Nephron (organoid): ENCODE results near the gene ADPGK.

Source experiments
- H3K27ac Mint-ChIP-seq, 3 experiments: 2 replicates each; pipeline ENCODE4 v1.8.0; 2020; ENCODE audit warnings: mixed read lengths in 3 of 3, mild to moderate bottlenecking in 2 of 3, moderate library complexity in 1 of 3
- H3K27me3 Mint-ChIP-seq: 2 replicates; pipeline ENCODE4 v1.8.0; 2021; ENCODE audit warnings: low read depth, mild to moderate bottlenecking, moderate library complexity, mixed read lengths
- H3K36me3 Mint-ChIP-seq: 2 replicates; pipeline ENCODE4 v1.8.0; 2020; ENCODE audit warnings: low read depth, mixed read lengths
- H3K4me1 Mint-ChIP-seq: 2 replicates; pipeline ENCODE4 v1.8.0; 2020; ENCODE audit warnings: mixed read lengths
- H3K4me3 Mint-ChIP-seq, 3 experiments: 2 replicates each; pipeline ENCODE4 v1.8.0; 2020; ENCODE audit warnings: mild to moderate bottlenecking in 3 of 3, mixed read lengths in 3 of 3, moderate library complexity in 2 of 3
- H3K9me3 Mint-ChIP-seq: 2 replicates; pipeline ENCODE4 v1.8.0; 2020; ENCODE audit warnings: mixed read lengths
- CTCF ChIP-seq, 3 experiments: fragments of 200-600 bp; sonication (generic); IDR thresholded peaks; one replicate each; pipeline ENCODE4 v1.5.0; 2021; ENCODE audit warnings: antibody characterized with exemption in 3 of 3; ENCODE audit not compliant: unreplicated experiment in 3 of 3

ADPGK gene

GRCh38 chr15:72758182-72758581 is 25.4 kb downstream of the ADPGK start:
- Mint-ChIP-seq H3K36me3 (peaks cover 76% of the 10 kb centered on the region), H3K27me3 (no peaks in the 10 kb centered on the region), H3K4me1 (no peaks in the 10 kb centered on the region), H3K4me3 (no peak overlapping the region), H3K9me3 (no peaks in the 10 kb centered on the region), H3K27ac (no peak overlapping the region)
- no peak for TF ChIP-seq CTCF (IDR thresholded peaks at IDR 0.05; ENCODE audit: unreplicated experiment in 3 of 3)

GRCh38 chr15:72754096-72754495 is 29.5 kb downstream of the ADPGK start:
- no peak for TF ChIP-seq CTCF (IDR thresholded peaks at IDR 0.05; ENCODE audit: unreplicated experiment in 3 of 3)

GRCh38 chr15:72751751-72752455 is 31.7 kb downstream of the ADPGK start:
- no peak for TF ChIP-seq CTCF (IDR thresholded peaks at IDR 0.05; ENCODE audit: unreplicated experiment in 3 of 3)
- no peak overlapping the region for H3K27ac Mint-ChIP-seq
- peaks cover 2% of the 10 kb centered on the region for H3K9me3 Mint-ChIP-seq
- no peaks in the 10 kb centered on the region for H3K27me3 Mint-ChIP-seq
- H3K4me3 Mint-ChIP-seq, result no peak overlapping the region
- H3K4me1 Mint-ChIP-seq, result no peaks in the 10 kb centered on the region
- H3K36me3 Mint-ChIP-seq, result peaks cover 53% of the 10 kb centered on the region

More at GRCh38 chr15:72754096-72754495, 29.5 kb downstream of the ADPGK start:
- Mint-ChIP-seq H3K27me3 (no peaks in the 10 kb centered on the region), H3K27ac (no peak overlapping the region), H3K9me3 (no peaks in the 10 kb centered on the region), H3K4me3 (no peak overlapping the region), H3K36me3 (peaks cover 56% of the 10 kb centered on the region), H3K4me1 (no peaks in the 10 kb centered on the region)

- no peak overlapping the region for H3K27ac Mint-ChIP-seq
- H3K4me1 Mint-ChIP-seq, result no peaks in the 10 kb centered on the region
These were observed 33.9 kb downstream of the ADPGK start for GRCh38 chr15:72749700-72750099.

GRCh38 chr15:72740219-72740618 is 43.3 kb downstream of the ADPGK start:
- Mint-ChIP-seq H3K27ac (no peak overlapping the region), H3K9me3 (peaks cover 10% of the 10 kb centered on the region), H3K36me3 (peaks cover 66% of the 10 kb centered on the region), H3K4me1 (no peaks in the 10 kb centered on the region), H3K27me3 (no peaks in the 10 kb centered on the region), H3K4me3 (no peak overlapping the region)
- no peak for TF ChIP-seq CTCF (IDR thresholded peaks at IDR 0.05; ENCODE audit: unreplicated experiment in 3 of 3)

More at GRCh38 chr15:72749700-72750099, 33.9 kb downstream of the ADPGK start:
- no peaks in the 10 kb centered on the region for H3K27me3 Mint-ChIP-seq
- H3K4me3 Mint-ChIP-seq, result no peak overlapping the region
- H3K36me3 Mint-ChIP-seq, result peaks cover 51% of the 10 kb centered on the region
- TF ChIP-seq CTCF (IDR thresholded peaks at IDR 0.05; ENCODE audit: unreplicated experiment in 3 of 3), result no peak
- H3K9me3 Mint-ChIP-seq, result peaks cover 10% of the 10 kb centered on the region

GRCh38 chr15:72737723-72738122 is 45.8 kb downstream of the ADPGK start:
- Mint-ChIP-seq H3K4me1 (no peaks in the 10 kb centered on the region), H3K27me3 (no peaks in the 10 kb centered on the region), H3K36me3 (peaks cover 76% of the 10 kb centered on the region), H3K27ac (no peak overlapping the region), H3K4me3 (no peak overlapping the region), H3K9me3 (peaks cover 10% of the 10 kb centered on the region)
- TF ChIP-seq CTCF (IDR thresholded peaks at IDR 0.05; ENCODE audit: unreplicated experiment in 3 of 3), result no peak
